ENCODE results near the gene CACNA2D1.

The CACNA2D1 gene

GRCh38 chr7:81929386-81929785 is 514.2 kb downstream of the CACNA2D1 start:
- no peak for DNase-seq

GRCh38 chr7:81926154-81926553 is 517.4 kb downstream of the CACNA2D1 start:
- no peak for DNase-seq

- DNase-seq: no peak
Observed at GRCh38 chr7:81925530-81925929, 518.0 kb downstream of the CACNA2D1 start.

- DNase-seq: no peak
Observed at GRCh38 chr7:81924494-81924893, 519.1 kb downstream of the CACNA2D1 start.

GRCh38 chr7:81919494-81919893 is 524.1 kb downstream of the CACNA2D1 start:
- DNase-seq: no peak

GRCh38 chr7:81908220-81908619 is 535.4 kb downstream of the CACNA2D1 start:
- DNase-seq: no peak

- DNase-seq: no peak
Observed at GRCh38 chr7:81903115-81903514, 540.5 kb downstream of the CACNA2D1 start.

- DNase-seq: no peak
Observed at GRCh38 chr7:81902536-81902935, 541.0 kb downstream of the CACNA2D1 start.

All from activated naive CD4-positive, alpha-beta T cell (primary cell).